A549 (cell line): ENCODE results near the gene ANKRD11. TPM values are rescaled to one million over a fixed set of nuclear protein-coding genes. Genes with fewer than 3 reads are reported as not detected.

Experiments used
- ATAC-seq, 2 experiments: fragments of 200-7000 bp in 1 of 2; fragments of >200 bp in 1 of 2; cut with Nextera tagmentation in 1 of 2; cut with Tn5 transposase in 1 of 2; 3 replicates each; pipeline versions ENCODE4 v1.8.0 to v1.9.1; 2018 to 2020; ENCODE audit warnings: mild to moderate bottlenecking in 1 of 2, moderate library complexity in 1 of 2
- CTCF ChIA-PET: fragments of 300-600 bp; sonication (Branson Sonifier 250); formaldehyde crosslinking; extraction: SDS; loops from one replicate; lab custom pipeline; 2021; ENCODE audit warnings: antibody characterized with exemption, inconsistent platforms; lab: Yijun Ruan, JAX
- POLR2A ChIA-PET: fragments of 350-600 bp; formaldehyde crosslinking; extraction: SDS; loops from one replicate; lab custom pipeline; 2021; ENCODE audit warnings: antibody characterized with exemption, inconsistent platforms; lab: Yijun Ruan, JAX
- DNase-seq, 2 experiments: peaks; one replicate each; pipeline versions ENCODE4 v3.0.0 to v3.0.0-alpha.2; 2011 to 2016; ENCODE audit warnings: low read depth in 1 of 2, low spot score in 1 of 2
- FAIRE-seq: peaks from 2 replicates; lab custom pipeline; 2011; peaks lifted over from hg19 to GRCh38; lab: Jason Lieb, UNC
- H3K27ac ChIP-seq, 2 experiments: fragments of >200 bp; sonication (Bioruptor Twin); formaldehyde crosslinking; 3 replicates each; pipeline ENCODE4 v1.5.1; 2016 to 2017
- H3K4me1 ChIP-seq: fragments of >200 bp; sonication (Bioruptor Twin); formaldehyde crosslinking; 3 replicates; pipeline ENCODE4 v1.6.1; 2016
- H3K4me2 ChIP-seq: fragments of >200 bp; sonication (Bioruptor Twin); formaldehyde crosslinking; 3 replicates; pipeline ENCODE4 v1.6.1; 2016
- H3K4me3 ChIP-seq: fragments of >200 bp; sonication (Bioruptor Twin); formaldehyde crosslinking; 3 replicates; pipeline ENCODE4 v1.5.1; 2016
- H3K9me3 ChIP-seq: fragments of >200 bp; sonication (Bioruptor Twin); formaldehyde crosslinking; 3 replicates; pipeline ENCODE4 v1.6.1; 2016
- BCL3 ChIP-seq: fragments of >200 bp; sonication (Bioruptor Twin); formaldehyde crosslinking; IDR thresholded peaks from 3 replicates; pipeline ENCODE4 v1.6.1; 2016
- BHLHE40 ChIP-seq: IDR thresholded peaks from 2 replicates; pipeline ENCODE4 v1.6.1; 2012; ENCODE audit warnings: low read depth, low read length, inconsistent platforms
- CBX8 ChIP-seq: fragments of 200-600 bp; sonication (generic); IDR thresholded peaks from 2 replicates; pipeline ENCODE4 v1.6.1; 2016
- CHD2 ChIP-seq: fragments of 150-350 bp; IDR thresholded peaks from 2 replicates; pipeline ENCODE4 v1.6.1; 2014; ENCODE audit warnings: low read length; ENCODE audit not compliant: partially characterized antibody
- ELK1 ChIP-seq: fragments of 150-350 bp; IDR thresholded peaks from 2 replicates; pipeline ENCODE4 v1.6.1; 2014; ENCODE audit warnings: low read depth, mild to moderate bottlenecking, low read length
- EP300 ChIP-seq, 2 experiments: fragments of >200 bp; sonication (Bioruptor Twin); formaldehyde crosslinking; IDR thresholded peaks; 2 replicates in 1 of 2; 3 replicates in 1 of 2; pipeline ENCODE4 v1.6.1; 2016 to 2017
- ESRRA ChIP-seq: fragments of 150-350 bp; IDR thresholded peaks from 2 replicates; pipeline ENCODE4 v1.6.1; 2014; ENCODE audit warnings: mild to moderate bottlenecking, low read length, borderline replicate concordance
- FOSL2 ChIP-seq, 2 experiments: fragments of 450-650 bp in 1 of 2; fragments of >200 bp in 1 of 2; sonication (Bioruptor Twin) in 1 of 2; formaldehyde crosslinking; IDR thresholded peaks; 2 replicates each; pipeline versions ENCODE4 v1.5.0 to v1.6.1; 2016 to 2020; ENCODE audit warnings: mild to moderate bottlenecking in 1 of 2, moderate library complexity in 1 of 2
- HMGXB4 ChIP-seq: fragments of 250-450 bp; sonication (Bioruptor Pico); IDR thresholded peaks from 2 replicates; pipeline ENCODE4 v1.5.0; 2021; ENCODE audit warnings: mild to moderate bottlenecking, moderate library complexity, borderline replicate concordance
- HOXB5 ChIP-seq: fragments of 250-450 bp; sonication (Bioruptor Pico); IDR thresholded peaks from 2 replicates; pipeline ENCODE4 v1.5.0; 2020; ENCODE audit warnings: mild to moderate bottlenecking, moderate library complexity
- JUNB ChIP-seq: fragments of >200 bp; sonication (Bioruptor Twin); formaldehyde crosslinking; IDR thresholded peaks from 2 replicates; pipeline ENCODE4 v1.6.1; 2016
- KDM5A ChIP-seq: fragments of 200-600 bp; sonication (generic); IDR thresholded peaks from 2 replicates; pipeline ENCODE4 v1.6.1; 2016; ENCODE audit warnings: antibody characterized with exemption, mild to moderate bottlenecking
- NPAS2 ChIP-seq: fragments of 250-450 bp; sonication (Bioruptor Pico); IDR thresholded peaks from 2 replicates; pipeline ENCODE4 v1.8.0; 2022; ENCODE audit warnings: mild to moderate bottlenecking, moderate library complexity, borderline replicate concordance
- PBX3 ChIP-seq: IDR thresholded peaks from 2 replicates; pipeline ENCODE4 v1.6.1; 2012
- POLR2AphosphoS2 ChIP-seq: conservative IDR thresholded peaks from 2 replicates; pipeline ENCODE4 v1.6.1; 2012; ENCODE audit warnings: low read length, improper control_type of control experiment, inconsistent platforms
- RARB ChIP-seq: fragments of 250-450 bp; sonication (Bioruptor Pico); IDR thresholded peaks from 2 replicates; pipeline ENCODE4 v1.8.0; 2021; ENCODE audit warnings: mild to moderate bottlenecking, moderate library complexity
- RCOR1 ChIP-seq: fragments of 150-350 bp; IDR thresholded peaks from 2 replicates; pipeline ENCODE4 v1.6.1; 2014; ENCODE audit warnings: antibody characterized with exemption, low read length, low read depth
- TFCP2L1 ChIP-seq: fragments of 250-450 bp; sonication (Bioruptor Pico); IDR thresholded peaks from 2 replicates; pipeline ENCODE4 v1.5.0; 2021; ENCODE audit warnings: mild to moderate bottlenecking
- USF2 ChIP-seq: fragments of 450-650 bp; IDR thresholded peaks from 2 replicates; pipeline ENCODE4 v1.6.1; 2014; ENCODE audit warnings: antibody characterized with exemption
- ZC3H11A ChIP-seq: fragments of 450-650 bp; IDR thresholded peaks from 2 replicates; pipeline ENCODE4 v1.6.1; 2014; ENCODE audit warnings: antibody characterized with exemption, mild to moderate bottlenecking
- ZNF302 ChIP-seq: fragments of 250-450 bp; sonication (Bioruptor Pico); IDR thresholded peaks from 2 replicates; pipeline ENCODE4 v1.9.0; 2021; ENCODE audit warnings: inconsistent platforms, mild to moderate bottlenecking, moderate library complexity
- WGBS: methylation state at CpG from one replicate; pipeline ENCODE4 v1.1.6; 2017; ENCODE audit errors: missing lambda C conversion rate; 5-methylcytosine and 5-hydroxymethylcytosine counted together
- polyA plus RNA-seq, 4 experiments: library from polyadenylated mRNA; depleted of rRNA in 3 of 4; stranded (reverse); fragments of >200 nt; fragmentation: RNase III in 1 of 4; extraction: RNeasy Plus Mini Kit Qiagen cat#74134 plus additional on column Dnase treatment in 1 of 4; gene quantifications; 2 replicates in 3 of 4; 3 replicates in 1 of 4; pipeline ENCODE4 v1.2.3, GENCODE V29; 2011 to 2017
- TF ChIP-seq, protein P1 (sequence below): fragments of 200-600 bp; sonication (generic); IDR thresholded peaks from 2 replicates; pipeline ENCODE4 v1.6.1; 2016; ENCODE audit warnings: antibody characterized with exemption, mild to moderate bottlenecking, moderate library complexity

Gene ANKRD11
- polyA plus RNA-seq, 2 of the 4 experiments (the other 2 are of a cell fraction), result 53.6 to 54.9 TPM

DNA sequence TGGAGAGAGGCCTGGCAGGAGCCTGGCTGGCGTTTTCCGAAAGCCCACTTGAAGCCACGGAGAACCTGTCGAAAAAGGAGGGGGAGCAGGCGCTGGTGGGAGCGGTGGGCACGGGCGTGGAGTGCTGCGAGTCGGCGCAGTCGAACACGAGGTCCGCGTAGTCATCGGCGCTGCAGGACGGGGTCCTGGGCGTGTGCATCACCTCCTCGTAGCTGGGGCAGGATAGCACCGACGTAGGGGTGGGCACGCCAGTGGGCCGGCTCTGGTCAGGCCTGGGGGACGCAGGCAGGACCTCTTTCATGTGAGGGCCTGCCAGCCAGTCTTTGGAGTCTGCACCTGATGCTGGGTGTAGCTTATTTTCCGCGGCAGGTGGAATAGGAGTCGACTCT is 209.2 kb downstream of the ANKRD11 start:
- no peak overlapping the region for H3K4me2 ChIP-seq
- CTCF ChIA-PET, result interaction anchor here (0.9 to 9.1 kb wide), 6 partner anchors 9 to 122 kb away, joined by 3 to 80 read pairs (median 3); no protein-coding TSS in a partner anchor
- no peaks in the 10 kb centered on the region for H3K9me3 ChIP-seq
- no peak overlapping the region for H3K4me3 ChIP-seq
- POLR2A ChIA-PET, result interaction anchor here (0.7 kb wide), 1 partner anchor 28 kb away, joined by 3 read pairs; no protein-coding TSS in a partner anchor
- H3K4me1 ChIP-seq, result no peaks in the 10 kb centered on the region
- ATAC-seq, result no peak
- no peak overlapping the region for H3K27ac ChIP-seq
- DNase-seq, result no peak
- no peak for TF ChIP-seq JUNB
- no peak for TF ChIP-seq CHD2
- no peak for TF ChIP-seq KDM5A
- FAIRE-seq, result no peak
- WGBS, result 97% methylated on average over 28 of the region's 28 CpGs

DNA sequence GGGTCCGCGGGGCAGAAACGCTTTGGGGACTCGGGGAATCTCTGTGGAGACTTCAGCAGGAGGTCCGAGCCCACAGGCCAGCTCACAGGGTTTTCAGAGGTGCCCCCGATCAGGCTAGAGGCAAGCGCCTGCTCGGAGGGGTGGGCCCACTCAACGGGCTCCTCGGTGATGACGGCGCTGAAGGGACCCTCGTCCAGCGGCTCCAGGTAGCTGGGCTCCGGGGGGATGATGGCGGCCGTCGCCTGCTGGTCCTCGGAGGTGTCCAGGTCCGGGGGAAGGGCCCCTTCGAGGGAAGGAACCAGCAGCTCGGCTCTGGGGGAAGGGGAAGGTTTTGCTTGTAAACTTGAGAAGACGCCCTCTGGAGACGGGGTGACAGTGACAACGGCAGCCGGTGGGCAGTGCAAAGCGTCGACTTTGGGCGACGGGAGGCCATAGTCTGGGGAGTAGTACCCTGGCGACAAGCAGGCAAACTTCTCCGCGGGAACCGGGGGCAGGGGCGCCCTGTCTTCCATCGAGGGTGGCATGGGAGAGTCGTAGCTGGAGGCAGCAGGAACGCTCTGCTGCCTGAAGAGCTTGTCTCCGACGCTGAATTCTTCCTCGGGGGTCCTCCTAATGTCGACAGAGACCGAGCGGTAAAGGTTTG is 209.7 kb downstream of the ANKRD11 start:
- Histone ChIP-seq H3K27ac (no peak overlapping the region), H3K4me3 (no peak overlapping the region), H3K4me2 (no peak overlapping the region), H3K9me3 (no peaks in the 10 kb centered on the region), H3K4me1 (no peaks in the 10 kb centered on the region)
- FAIRE-seq (no peak), ATAC-seq (no peak), DNase-seq (no peak)
- POLR2A ChIA-PET, result interaction anchor here (0.7 kb wide), 1 partner anchor 27 kb away, joined by 3 read pairs; no protein-coding TSS in a partner anchor
- no peak for TF ChIP-seq ZNF302 (CRISPR knock-in tag)
- no peak for TF ChIP-seq HOXB5 (CRISPR knock-in tag)
- no peak for TF ChIP-seq NPAS2 (CRISPR knock-in tag)
- TF ChIP-seq CBX8, result no peak
- TF ChIP-seq ZC3H11A, result no peak
- no peak for TF ChIP-seq ELK1
- TF ChIP-seq, protein P1, sequence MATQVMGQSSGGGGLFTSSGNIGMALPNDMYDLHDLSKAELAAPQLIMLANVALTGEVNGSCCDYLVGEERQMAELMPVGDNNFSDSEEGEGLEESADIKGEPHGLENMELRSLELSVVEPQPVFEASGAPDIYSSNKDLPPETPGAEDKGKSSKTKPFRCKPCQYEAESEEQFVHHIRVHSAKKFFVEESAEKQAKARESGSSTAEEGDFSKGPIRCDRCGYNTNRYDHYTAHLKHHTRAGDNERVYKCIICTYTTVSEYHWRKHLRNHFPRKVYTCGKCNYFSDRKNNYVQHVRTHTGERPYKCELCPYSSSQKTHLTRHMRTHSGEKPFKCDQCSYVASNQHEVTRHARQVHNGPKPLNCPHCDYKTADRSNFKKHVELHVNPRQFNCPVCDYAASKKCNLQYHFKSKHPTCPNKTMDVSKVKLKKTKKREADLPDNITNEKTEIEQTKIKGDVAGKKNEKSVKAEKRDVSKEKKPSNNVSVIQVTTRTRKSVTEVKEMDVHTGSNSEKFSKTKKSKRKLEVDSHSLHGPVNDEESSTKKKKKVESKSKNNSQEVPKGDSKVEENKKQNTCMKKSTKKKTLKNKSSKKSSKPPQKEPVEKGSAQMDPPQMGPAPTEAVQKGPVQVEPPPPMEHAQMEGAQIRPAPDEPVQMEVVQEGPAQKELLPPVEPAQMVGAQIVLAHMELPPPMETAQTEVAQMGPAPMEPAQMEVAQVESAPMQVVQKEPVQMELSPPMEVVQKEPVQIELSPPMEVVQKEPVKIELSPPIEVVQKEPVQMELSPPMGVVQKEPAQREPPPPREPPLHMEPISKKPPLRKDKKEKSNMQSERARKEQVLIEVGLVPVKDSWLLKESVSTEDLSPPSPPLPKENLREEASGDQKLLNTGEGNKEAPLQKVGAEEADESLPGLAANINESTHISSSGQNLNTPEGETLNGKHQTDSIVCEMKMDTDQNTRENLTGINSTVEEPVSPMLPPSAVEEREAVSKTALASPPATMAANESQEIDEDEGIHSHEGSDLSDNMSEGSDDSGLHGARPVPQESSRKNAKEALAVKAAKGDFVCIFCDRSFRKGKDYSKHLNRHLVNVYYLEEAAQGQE, result no peak
- TF ChIP-seq FOSL2 (IDR thresholded peaks at IDR 0.05), result no peak
- TF ChIP-seq FOSL2 (CRISPR knock-in tag; IDR thresholded peaks at IDR 0.05), result no peak
- no peak for TF ChIP-seq RCOR1
- TF ChIP-seq RARB (CRISPR knock-in tag), result no peak
- no peak for TF ChIP-seq EP300 (IDR thresholded peaks at IDR 0.05)
- no peak for TF ChIP-seq POLR2AphosphoS2
- TF ChIP-seq HMGXB4 (CRISPR knock-in tag), result no peak
- TF ChIP-seq BHLHE40, result no peak
- TF ChIP-seq TFCP2L1 (CRISPR knock-in tag), result no peak
- no peak for TF ChIP-seq PBX3
- TF ChIP-seq USF2, result no peak
- TF ChIP-seq ESRRA, result no peak
- TF ChIP-seq BCL3, result no peak
- CTCF ChIA-PET, result interaction anchor here (1.1 to 9.1 kb wide), 6 partner anchors 8 to 63 kb away, joined by 3 to 80 read pairs (median 4); no protein-coding TSS in a partner anchor
- 96% methylated on average over 36 of the region's 44 CpGs for WGBS
